HG03175 (cell line): ENCODE data around the gene LGALS12.
"Not testable (repeated sequence)": the region's sequence is repeated elsewhere in the genome, so short reads cannot be mapped to it uniquely, and the experiment has no call there.

ENCODE experiments used
- ATAC-seq: cut with Tn5 transposase; IDR thresholded peaks from one replicate; pipeline ENCODE4 v1.9.1; 2021; ENCODE audit warnings: mild to moderate bottlenecking, moderate library complexity; ENCODE audit not compliant: unreplicated experiment

Gene LGALS12

DNA sequence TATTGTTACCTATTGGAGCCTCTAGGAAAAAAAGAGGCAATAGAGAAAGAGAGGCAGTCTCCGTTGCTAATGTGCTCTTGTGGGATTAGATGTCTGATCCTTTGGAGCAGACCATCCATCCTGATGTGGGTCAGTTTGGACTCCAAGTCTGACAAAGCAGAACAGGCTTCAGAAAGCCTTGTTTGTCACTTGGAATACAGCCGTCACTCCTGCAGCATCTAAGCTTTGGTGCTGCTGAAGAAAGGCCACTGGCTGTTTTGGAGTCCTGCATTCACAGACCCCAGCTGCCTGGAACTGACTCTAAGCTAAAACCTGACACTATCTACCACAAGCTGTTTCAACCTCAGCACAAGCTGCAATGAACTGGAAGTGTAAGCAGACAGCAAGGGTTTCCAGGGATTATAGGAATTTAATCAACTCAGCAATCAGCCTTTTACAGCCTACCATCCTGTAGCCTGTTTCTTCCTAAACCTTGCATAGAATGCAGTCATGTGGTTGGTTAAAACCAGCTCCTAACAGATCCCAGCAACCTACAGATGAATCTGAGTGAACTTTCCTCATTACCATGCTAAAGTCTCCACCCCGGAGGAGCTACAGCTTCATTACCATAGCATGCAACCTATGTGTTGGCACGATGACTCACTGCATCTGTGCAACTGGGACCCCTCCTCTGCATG, 27.1 kb downstream of the LGALS12 start:
- ATAC-seq: no peak

DNA sequence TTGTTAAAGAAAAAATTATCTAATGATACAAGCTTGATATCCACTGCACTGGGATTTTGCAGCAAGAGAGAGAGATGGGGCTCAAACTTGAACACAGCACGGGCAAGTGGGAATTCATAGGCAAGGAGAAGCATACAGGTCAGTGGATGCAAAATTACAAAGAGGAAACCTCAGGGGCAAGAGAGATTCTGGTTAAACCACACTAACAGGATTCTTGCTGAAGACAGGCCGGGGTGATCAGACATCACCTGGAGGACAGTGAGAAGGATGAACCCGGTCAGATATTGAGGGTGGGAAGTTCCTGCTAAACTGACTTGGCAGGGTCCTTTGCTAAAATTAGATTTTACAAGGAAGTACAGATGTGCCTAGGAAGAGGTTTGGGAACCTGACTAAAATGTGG, 28.2 kb downstream of the LGALS12 start:
- no peak for ATAC-seq

DNA sequence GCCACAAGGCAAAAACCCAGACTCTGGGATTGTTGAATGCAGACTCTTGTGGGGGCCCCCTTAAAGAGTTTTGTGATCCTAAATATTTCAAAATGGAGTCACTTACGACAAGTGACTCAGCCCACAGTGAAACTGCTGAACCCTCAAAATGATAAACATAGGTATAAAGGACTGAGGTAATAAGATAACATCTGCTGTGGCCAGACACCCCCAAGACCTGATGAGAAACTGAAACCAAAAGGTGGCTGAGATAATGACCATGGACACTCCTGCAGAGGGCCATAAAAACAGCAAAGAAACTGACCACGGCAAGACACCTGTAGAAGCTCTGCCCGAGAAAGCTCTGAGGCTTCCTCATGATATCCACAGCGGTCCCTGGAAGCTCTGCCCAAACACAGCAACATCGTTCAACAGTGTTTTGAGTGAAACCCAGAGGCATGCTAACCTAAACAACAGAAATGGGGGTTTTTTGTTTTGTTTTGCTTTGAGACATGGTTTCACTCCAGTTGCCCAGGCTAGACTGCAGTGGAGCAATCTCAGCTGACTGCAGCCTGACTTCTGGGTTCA, 29.1 kb downstream of the LGALS12 start:
- peak; percentile 34 for ATAC-seq

DNA sequence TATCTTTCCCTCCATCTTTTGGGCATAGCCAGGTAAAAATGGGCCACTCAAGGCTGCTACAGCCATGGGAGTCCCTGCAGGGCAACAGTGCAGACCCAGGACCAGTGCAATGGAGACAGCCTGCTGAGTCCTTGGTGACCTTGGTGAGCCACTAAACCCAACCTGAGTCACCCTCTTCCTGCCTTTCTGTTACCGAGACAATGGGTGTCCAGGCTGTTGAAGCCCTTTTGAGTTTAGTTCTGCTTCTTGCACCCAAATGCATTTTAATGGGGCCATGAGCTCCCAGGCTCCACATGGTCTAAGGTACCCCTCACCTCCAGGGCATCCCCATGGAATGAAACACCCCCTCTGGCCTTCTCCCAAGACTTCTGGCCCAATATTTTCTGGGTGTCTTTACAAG, 29.9 kb downstream of the LGALS12 start:
- no peak for ATAC-seq

DNA sequence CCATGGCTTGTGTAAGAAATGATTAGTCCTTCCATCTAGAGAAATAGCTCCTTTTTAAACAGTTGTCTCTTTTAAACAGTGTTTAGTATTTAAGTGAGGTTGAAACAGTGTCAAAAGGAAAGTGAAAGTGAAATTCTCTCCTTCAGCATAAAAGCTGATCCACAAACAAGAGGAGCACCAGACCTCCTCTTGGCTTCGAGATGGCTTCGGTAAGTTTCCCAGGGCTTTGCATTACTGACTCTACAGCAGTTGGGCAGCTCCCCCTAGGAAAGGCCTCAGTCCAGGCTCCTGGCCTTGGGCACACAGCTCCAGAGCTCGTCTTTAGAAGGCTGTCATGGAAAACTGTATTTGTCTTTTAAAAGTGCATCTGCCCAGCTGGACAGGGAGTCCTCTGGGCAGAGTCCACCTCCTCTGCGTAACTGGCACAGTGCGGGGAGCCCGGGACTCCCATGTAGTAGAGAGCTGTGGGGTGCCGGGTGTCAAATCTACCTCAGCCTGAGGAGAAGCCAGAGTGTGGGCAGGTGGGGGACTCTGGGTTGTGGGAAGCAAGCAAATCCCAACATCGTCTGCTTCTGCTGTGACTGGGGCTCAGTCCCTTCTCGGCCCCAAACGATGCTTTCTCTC, 30.9 kb downstream of the LGALS12 start, which contains the start of gene PLAAT4:
TSS of gene PLAAT4 (plus strand) at position 140 of the 624 bp plus-strand sequence. CDS start at position 201, 61 bp downstream.
- ATAC-seq: no peak

DNA sequence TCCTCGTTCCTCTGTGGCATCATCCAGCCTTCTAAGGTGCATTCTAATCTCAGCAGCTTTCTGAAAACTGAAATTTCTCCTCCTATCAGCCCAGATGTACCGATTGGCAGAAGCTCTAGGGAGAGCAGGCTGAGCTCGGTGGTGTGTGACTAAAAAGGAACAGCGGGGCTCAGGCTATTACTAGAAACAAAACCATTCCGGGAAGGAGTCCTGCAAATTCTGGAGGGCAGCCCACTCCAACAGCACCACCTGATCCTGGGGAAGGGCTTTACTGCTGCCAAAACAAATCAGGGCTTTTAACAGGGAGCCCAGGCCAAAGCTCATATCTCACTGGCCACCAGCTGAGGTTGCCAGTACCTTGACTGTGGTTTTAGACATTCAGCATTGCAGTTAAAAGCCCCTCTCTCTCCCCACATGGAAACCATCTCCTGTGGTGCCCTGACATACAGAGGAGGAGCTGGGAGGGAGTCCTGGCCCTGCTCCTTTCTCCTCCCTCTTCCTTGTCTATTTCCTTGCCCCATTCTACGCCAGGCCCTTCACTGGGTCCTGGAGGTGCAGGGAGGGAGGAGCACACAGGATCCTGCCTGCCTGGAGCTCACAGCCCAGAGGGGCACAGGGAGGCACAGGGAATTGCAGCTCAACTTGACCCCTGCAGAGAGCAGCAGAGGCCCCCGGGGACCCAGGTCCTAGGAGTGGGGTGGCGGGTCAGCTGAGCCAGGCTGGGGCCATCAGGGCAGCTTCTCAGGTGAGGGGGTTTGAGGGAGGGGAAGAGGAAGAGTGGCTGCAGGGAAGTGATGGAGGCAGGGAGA, 31.6 kb downstream of the LGALS12 start:
- no peak for ATAC-seq

DNA sequence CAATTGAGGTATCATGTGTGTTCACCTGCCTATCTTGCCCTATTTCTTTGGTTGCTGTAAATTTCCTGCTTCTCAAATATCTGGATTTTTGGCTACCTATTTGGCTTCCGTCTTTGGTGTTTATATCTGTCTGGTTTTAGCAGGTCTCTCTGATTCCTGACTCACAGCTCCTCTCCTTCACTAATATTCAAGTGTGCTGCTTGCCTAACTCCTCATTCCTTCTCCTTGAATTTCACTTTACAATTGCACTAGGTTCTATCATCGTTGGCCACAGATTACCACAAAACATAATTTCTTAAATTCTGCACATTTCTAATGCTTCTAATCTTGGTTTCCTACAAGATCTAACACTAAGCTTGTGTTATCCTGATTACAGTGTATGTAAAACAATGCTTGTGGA, 36.6 kb downstream of the LGALS12 start:
- ATAC-seq: not testable (repeated sequence)

DNA sequence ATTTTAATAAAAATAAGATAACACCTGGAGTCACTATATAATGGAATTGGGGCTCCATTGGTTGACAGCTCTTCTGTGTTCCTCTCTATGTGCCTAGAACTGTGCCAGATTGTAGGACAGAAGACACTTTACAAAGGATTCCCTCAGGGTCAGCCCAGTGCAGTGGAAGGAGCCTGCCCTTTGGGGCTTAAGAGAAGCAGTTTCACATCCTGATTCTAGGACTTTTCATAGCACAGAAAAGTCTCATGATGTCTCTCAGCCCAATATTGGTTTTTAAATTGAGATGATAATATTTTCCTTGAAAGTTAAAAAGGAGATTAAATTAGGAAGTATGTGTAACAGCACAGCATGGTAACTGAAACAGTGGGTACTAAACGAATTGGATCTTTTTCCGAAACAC, 37.8 kb downstream of the LGALS12 start:
- ATAC-seq: no peak

DNA sequence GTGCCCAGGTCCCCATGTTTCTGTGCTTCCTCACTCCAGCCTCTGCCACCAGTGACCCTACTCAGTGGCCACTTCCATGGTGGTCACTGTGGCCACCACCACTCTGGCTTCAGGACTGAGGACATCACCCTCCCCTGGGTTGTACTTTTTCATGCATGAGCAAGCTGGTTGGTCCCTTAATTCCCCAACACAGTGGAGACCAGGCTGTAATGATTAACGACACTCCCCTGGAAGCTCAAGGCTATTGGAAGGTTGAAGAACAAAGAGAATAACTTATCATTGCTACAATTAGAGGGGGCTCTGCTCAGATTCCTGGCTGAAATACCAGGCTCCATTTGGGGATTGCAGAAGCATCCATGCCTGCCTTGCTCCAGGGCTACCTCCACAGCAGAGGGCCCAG, 41.2 kb downstream of the LGALS12 start:
- ATAC-seq: no peak

DNA sequence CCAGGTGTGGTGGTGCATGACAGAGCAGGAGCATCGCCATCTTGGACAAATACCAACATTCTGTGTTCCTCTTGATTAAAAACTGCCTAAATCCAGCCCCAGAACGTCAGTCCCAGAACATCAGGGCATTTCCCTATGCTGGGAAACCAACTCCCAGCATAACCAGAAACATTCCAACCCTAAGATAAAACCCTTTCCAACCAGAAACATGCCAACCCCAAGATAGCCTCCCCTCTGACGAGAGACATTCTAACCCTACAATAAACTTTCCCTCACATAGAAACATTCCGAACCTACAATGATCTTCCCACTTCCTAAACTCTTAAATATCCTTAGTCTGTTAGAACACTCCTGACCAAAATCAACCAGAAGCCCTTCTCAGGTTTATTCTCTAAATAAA, 42.3 kb downstream of the LGALS12 start:
- no peak for ATAC-seq

DNA sequence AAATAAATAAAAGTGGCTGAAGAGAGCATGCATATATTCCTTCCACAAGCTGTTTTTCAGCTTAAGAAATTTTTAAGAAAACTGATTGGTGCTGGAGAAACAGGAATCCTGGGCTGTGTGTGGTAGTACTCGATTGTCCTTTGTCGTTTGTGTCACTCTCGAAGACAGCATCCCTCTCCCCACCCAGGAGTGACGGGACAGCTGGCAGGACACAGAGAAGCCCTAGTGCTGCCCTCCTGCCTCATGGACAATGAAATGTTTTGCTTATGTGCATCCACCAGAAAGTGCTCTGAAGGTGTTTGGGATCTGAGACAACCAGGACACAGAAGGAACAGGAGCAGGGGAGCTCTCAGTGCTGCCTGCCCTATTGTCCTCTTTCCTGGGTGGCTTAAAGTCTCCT, 43.5 kb downstream of the LGALS12 start:
- ATAC-seq: no peak

DNA sequence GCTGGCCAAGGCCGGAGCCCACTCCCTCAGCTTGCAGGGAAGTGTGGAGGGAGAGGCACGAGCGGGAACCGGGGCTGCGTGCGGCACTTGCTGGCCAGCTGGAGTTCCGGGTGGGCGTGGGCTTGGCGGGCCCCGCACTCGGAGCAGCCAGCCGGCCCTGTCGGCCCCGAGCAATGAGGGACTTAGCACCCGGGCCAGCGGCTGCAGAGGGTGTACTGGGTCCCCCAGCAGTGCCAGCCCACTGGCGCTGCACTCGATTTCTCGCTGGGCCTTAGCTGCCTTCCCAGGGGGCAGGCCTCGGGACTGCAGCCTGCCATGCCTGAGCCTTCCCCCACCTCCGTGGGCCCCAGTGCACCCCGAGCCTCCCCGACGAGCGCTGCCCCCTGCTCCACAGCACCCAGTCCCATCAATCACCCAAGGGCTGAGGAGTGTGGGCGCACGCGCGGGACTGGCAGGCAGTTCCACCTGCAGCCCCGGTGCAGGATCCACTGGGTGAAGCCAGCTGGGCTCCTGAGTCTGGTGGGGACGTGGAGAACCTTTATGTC, 44.3 kb downstream of the LGALS12 start:
- ATAC-seq: not testable (repeated sequence)

DNA sequence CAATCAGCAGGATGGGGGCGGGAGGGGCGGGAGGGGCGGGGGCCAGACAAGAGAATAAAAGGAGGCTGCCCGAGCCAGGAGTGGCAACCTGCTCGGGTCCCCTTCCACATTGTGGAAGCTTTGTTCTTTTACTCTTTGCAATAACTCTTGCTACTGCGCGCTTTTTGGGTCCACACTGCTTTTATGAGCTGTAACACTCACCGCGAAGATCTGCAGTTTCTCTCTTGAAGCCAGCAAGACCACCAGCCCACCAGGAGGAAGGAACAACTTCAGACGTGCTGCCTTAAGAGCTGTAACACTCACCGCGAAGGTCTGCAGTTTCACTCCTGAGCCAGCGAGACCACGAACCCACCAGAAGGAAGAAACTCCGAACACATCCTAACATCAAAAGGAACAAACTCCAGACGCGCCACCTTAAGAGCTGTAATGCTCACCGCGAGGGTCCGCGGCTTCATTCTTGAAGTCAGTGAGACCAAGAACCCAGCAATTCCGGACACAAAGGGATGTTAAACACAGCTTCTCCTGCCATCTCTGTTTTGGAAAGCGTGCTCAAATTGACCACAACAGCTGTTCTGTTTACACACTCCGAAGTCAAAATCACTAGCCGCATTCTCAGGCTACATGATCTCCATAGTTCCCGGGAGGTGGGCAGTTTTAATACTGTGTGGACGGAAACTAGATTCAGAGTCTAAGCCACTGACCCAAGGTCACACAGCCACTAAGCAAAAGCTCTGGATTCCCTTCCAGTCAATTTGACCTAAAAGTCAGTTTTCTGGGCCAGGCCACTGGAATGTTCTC, 45.4 kb downstream of the LGALS12 start:
- ATAC-seq: no peak

DNA sequence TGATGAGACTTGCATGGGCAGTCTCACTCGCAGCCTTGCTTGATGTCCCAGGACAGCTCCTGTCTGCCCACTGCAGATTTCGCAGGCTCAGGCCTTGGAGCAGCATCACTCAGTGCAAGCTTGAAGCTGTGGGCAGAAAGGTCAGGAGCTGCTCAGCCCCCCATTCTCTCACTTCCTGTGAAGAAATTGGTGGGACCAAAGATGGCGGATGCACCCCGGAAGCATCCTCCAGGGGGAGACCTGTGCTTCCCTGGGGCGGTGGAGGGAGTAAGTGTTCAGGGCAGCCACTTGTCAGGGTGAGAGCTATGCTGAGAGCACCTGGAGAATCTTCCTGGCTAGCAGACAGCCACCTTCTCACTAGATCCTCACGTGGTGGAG, 46.0 kb downstream of the LGALS12 start:
- ATAC-seq: no peak

DNA sequence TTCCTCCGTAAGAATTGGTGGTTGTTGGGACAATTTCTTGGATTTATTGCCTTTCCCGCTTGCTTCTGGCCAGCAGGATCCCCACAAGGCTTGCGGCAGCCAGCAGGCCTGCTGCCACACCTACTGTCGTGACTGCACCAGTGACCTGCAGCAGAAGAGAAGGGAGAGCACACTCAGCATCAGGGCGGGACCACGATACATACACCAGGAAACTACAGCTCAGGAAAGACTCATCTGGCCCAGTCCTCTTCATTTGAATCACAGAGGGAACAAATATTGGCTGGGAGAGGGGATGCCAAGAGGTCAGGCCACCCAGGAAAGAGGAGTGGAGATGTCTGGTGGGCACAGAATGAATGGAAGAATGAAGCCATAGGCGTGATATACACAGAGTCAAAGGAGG, 47.0 kb downstream of the LGALS12 start:
- no peak for ATAC-seq

DNA sequence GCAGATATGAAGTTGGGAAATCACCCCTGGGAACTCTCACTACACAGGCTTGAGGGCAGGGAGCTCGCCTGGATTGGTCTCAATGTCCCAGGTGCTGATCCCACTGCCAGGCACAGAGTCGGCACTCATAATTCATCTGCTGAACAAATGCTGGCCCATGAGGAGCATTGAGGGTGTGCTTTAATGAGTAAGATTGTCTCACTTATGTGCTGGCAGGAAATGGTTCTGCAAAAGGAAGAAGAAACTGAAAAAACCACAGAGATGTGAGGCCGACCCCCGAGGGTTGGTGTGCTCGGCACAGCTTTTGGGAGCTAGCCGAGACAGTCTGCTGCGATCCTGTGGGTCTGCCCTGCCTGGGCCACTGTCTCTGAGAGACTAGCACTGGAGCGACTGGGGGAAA, 47.9 kb downstream of the LGALS12 start:
- peak; percentile 85 for ATAC-seq

DNA sequence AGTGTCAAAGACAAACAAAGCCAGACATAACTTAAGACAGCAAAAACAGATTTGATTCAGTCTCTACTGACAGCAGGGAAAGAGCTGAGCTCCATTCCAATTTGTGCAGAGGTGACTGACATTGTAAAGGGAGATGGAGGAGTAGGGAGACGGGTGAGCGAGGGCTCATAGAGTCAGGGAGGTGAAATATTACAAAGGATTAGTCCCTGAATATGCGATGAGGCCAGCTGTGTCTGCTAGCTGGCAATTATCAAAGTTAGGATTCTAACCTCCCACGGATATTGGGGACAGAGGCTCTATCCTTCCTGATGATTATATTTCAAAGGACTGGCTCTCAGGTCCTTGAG, 49.0 kb downstream of the LGALS12 start:
- ATAC-seq: no peak

DNA sequence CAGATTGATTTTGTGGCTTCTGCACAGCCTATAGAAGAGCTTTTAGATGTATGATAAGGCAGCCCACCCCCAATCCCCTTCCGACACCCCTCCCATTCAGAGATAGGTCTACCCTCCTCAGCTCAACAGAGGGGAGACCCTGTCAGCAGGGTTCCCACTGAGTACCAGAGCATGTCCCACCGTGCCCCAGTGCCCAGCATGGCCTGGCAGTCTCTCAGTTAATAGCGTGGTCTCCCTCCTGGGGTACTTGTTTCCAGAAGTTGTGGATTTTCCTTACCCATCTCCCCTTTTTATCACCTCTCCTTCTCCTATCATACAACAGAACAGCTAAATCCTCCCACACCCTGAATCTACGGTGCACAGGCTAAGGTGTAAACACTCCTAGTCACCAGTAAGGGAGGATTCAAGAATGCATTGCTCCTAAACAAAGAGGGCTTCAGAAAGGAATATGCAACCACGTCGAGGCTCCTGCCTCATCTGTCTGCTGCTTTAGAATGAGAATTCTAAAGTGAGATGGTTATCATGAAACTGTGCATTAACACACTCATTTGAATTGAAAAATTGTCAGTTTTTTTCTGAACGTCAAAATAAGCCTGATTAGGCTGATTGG, 50.6 kb downstream of the LGALS12 start:
- ATAC-seq: no peak

DNA sequence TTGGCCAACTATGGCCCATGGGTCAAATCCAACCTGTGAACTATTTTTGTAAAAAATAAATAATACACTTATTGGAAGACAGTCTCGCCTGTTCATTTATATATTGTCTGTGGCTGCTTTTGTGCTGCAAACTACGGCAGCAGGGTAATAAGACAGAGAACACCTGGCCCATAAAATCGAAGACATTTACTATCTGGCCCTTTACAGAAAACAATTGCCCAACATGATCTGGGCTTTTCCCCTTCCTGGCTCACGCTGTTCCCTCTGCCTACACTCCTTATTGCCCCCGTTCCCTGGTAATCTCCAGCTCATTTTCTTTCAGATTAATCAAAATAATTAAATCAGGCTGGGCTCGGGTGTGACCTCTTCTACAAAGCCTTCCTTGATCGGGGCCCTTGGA, 51.7 kb downstream of the LGALS12 start:
- no peak for ATAC-seq

DNA sequence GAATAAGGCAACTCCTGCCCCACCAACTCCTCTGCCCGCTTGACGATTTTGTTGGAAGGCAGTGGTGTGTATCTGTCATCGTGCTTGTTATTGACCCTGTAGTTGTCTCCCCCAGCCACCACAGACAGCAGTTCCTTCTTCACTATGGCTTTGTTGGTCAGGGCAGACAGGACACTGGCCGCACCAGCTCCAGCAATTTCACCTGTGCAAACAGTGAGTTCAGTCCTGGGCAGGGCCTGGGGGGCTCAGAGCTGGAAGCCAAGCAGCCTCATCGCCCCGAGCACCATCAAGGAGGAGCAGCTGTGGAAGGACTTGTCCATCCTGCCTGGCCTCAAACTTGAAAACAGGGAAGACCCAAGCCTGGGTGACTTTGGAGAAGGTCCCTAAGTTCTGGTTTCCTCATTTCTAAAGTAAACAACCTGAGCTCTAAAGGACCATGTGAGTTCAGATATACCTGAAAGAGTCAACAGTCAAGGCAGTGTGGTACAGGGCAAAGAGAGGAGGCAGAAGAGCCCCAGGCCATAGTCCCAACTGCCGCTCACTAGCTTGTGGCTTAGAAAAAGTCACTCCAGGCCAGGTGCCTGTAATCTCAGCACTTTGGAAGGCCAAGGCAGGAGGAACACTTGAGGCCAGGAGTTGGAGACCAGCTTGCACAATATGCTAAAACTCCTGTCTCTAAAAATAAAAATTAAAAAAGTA, 52.7 kb downstream of the LGALS12 start:
- ATAC-seq: no peak
